Stimulated activated CD4-positive, alpha-beta T cell treated with anti-CD3 and anti-CD28 coated beads, Interleukin-4, amount 100 ng/mL, for 1 hour (primary cell): ENCODE data around the gene RAP2A.

Experiments
- DNase-seq: peaks from one replicate; pipeline ENCODE4 v3.0.0-alpha.2; 2020

Gene RAP2A

DNA sequence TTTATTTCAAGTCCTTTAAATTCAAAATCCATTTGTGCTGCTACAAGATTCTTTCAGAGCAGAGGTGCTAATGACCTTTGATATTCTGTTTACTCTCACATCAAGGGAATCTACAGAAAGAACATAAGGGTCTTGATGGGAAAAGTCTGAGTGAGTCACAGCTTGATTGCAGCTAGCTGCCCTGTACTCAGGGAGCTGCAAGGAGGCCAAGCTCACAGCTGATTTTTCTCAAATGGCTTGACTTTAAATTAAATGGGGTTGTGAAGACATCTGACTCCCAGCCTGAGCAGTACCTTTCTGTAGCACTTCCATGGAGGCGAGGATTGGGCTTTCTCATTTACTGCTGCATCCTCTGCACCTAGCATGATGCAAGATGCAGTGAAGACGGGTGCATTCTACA is 62.5 kb downstream of the RAP2A start:
- no peak for DNase-seq

DNA sequence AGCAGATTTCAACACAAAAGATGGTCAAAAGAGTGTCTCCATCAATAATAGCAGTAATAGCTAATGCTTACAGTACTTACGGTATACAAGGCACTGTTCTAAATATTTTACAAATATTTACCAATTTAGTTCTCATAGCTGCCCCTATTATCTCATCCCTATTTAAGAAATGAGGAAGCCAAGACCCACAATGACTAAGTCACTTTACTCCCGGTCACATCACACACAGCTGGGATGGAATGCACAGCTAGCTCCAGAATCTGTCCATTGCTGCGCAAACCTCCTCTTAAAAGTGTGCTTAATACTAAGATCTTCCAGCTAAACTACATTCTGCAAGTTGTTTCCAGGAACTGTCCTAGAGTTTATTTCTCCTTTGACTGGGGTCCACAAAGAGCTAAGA is 63.4 kb downstream of the RAP2A start:
- no peak for DNase-seq

DNA sequence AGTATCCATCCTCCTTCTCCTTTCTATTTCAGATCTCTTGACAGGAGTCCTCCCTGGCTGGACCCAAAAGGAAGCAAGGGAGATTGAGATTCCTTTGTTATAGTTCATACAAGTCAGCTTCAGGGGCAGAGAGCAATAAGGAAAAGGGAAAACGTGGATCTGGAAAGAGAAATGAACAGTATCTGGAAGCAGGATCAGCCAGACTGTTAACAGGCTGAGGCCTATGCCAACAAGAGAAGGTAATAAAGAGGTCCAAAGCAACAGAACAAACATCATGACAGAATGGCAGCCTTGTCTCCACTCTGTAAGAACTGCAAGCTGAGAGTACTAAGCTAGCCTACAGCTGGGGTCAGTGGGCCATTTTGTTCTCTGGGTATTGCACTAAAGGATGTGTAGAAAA is 64.5 kb downstream of the RAP2A start:
- DNase-seq: no peak

DNA sequence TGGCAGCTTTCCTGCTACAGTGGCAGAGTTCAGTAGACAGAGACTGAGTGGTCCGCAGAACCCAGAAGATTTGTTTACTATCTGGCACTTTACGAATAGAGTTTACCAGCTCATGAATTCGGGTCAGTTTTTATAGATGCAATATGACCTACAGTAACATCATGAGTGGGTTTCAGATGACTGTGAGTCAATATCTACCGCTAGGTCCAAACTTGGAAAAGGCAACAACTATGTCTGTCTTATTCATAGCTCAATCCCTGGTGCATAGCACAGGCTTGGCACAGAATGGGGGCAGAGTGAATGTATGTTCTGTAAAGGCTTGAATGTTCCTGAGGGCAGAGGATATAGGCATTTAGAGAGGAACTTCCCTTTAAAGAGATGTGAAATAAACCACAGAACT is 65.2 kb downstream of the RAP2A start:
- no peak for DNase-seq

DNA sequence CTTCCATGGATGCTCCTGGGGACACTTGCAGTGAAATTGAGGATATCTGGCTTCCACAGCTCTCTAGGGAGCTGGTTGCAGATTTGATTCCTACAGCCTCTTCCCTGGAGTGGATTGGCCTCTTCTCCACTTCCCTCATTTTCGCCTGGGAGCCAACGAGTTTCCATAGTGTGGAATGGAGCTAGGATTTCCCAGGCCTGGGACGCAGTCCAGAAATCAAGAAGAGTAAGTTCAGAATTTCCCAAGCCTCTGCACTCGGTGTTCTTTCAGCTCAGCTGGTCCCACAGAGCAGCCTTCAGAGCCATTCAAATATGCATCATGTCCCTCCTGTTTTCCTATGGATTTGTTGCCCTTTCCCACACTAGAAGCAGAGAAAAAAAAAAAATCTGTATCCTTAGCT is 68.2 kb downstream of the RAP2A start:
- DNase-seq: no peak

DNA sequence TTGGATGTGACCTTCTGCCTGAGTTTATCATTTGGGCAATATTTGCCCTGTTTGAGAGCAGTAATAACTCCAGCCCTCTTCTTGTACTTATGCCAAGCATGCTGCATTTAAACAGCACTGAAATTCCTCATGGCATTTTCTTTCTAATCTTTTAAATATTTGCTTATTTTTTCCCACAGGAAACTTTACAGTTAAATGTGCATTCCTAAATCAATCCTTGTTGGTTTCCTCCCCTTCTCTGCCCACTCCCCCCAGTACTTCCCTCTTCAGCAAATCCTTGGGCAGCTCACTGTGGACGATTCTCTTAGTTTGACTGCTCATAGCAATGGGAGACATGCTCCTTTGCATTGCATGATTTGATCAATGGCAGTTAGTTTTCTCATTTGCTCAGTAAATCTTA is 68.7 kb downstream of the RAP2A start:
- no peak for DNase-seq

DNA sequence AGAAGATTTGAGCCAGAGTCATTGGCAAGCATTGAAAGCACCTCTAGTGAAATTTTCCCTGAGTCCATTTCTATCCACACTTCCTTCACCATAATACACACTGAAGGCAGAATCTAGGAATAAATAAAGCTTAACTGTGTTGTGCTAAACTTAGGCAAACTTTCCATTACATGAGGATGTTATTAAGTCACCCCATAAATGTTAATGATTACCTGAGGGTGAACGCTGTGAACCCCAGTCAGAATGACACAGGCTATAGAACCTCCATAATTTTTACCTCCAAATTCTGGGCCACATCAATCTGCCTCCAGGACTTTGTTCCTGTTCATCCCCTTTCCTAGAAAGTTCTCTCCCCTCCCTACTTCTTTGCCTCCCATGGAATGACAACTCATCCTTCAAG is 71.0 kb downstream of the RAP2A start:
- no peak for DNase-seq

DNA sequence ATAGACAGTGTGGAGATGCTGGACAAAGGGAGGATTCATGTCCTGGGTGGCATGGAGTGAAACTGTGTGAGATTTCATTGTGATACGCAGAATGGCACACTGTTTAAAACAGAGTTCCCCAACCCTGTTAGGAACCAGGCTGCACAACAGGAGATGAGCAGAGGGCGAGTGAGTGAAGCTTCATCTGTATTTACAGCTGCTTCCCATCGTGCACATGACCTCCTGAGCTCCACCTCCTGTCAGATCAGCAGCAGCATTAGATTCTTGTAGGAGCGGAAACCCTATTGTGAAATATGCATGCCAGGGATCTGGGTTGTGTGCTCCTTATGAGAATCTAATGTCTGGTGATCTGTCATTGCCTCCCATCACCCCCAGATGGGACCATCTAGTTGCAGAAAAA is 72.5 kb downstream of the RAP2A start:
- DNase-seq: no peak

DNA sequence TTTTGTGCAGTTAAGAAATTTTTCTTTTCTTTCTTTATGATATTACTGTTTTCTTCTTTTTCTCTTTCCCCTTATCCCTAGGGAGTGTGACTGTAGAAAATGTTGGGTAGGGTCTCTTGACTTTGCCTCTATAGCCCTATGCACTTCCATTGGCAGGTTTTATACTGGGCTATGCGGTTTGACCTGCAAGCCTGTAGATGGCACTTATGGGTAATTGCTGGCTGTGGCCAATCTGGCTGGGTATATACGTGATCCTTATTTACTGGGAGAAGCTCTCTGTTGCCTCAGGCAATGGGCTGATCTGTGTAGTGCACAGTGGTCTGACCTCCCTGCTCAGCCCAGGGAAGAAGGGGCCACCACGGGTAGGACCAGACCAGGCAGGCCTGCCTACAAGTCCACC is 78.8 kb downstream of the RAP2A start:
- DNase-seq: no peak

DNA sequence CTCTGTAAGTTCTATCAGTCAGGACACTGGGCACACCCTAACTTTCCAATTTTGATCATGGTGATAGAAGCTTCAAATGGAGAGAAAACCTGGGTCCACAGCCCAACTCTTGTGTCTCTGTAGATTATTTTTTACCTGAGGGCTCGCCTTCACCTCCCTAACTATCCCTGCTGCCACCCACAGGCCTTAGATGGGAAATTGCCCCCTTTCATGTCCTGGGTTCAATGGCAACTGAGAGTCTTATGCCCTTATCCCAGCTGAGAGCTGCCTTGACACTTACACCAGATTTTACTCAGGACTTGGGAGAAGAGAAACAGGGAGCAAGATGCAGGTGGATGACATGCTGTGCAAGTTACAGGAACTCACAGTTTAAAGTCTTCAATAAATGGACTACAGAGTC is 81.7 kb downstream of the RAP2A start:
- DNase-seq: no peak

DNA sequence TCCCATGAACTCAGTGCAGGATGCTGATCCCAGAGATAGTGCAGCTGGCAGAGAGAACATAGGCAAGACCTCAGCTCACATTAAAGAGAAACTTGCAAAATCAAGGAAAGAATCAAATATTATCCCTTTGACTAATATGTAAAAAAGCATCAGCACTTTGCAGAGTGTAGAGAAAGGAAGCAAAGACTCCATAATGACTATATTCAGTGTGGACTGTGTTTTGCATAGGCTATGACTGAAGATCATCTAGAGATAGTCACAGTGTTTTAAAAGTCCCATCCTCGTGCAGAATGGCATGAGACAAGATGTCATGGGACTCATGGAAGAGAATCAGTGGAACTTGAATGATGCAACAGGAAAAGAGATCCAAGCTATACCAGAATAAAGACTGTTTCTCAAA is 84.0 kb downstream of the RAP2A start:
- no peak for DNase-seq
